Neural cell (in vitro differentiated cells): ENCODE results near the gene GNG7.

Experiments
- EP300 ChIP-seq: fragments of 450-650 bp; conservative IDR thresholded peaks from 2 replicates; pipeline ENCODE4 v1.6.1; 2014; ENCODE audit warnings: antibody characterized with exemption, mild to moderate bottlenecking, moderate library complexity; ENCODE audit not compliant: poor library complexity, severe bottlenecking
- EZH2 ChIP-seq: fragments of 200-600, 300-800 bp; shearing (Covaris generic), sonication (generic); IDR thresholded peaks from 2 replicates; pipeline ENCODE4 v1.6.1; 2014; ENCODE audit warnings: antibody characterized with exemption, low read length, borderline replicate concordance, mild to moderate bottlenecking; ENCODE audit not compliant: insufficient read depth, poor library complexity, severe bottlenecking
- MXI1 ChIP-seq: fragments of 450-650 bp; conservative IDR thresholded peaks from 2 replicates; pipeline ENCODE4 v1.6.1; 2014; ENCODE audit warnings: antibody characterized with exemption, mild to moderate bottlenecking; ENCODE audit not compliant: poor library complexity, severe bottlenecking
- POLR2AphosphoS5 ChIP-seq: IDR thresholded peaks from 2 replicates; pipeline ENCODE4 v1.6.1; 2012
- RAD21 ChIP-seq: fragments of 450-650 bp; conservative IDR thresholded peaks from 2 replicates; pipeline ENCODE4 v1.6.1; 2014; ENCODE audit warnings: antibody characterized with exemption, mild to moderate bottlenecking, moderate library complexity
- REST ChIP-seq: IDR thresholded peaks from 2 replicates; pipeline ENCODE4 v1.6.1; 2012; ENCODE audit warnings: borderline replicate concordance
- SMC3 ChIP-seq: fragments of 450-650 bp; conservative IDR thresholded peaks from 2 replicates; pipeline ENCODE4 v1.6.1; 2014; ENCODE audit warnings: antibody characterized with exemption, mild to moderate bottlenecking, moderate library complexity; ENCODE audit not compliant: poor library complexity
- TAF1 ChIP-seq: IDR thresholded peaks from 2 replicates; pipeline ENCODE4 v1.6.1; 2012; ENCODE audit warnings: low read depth
- TF ChIP-seq, protein P1 (sequence below): fragments of 450-650 bp; IDR thresholded peaks from 2 replicates; pipeline ENCODE4 v1.5.1; 2014; ENCODE audit warnings: antibody characterized with exemption, mild to moderate bottlenecking, moderate library complexity; ENCODE audit not compliant: poor library complexity, severe bottlenecking

DNA sequence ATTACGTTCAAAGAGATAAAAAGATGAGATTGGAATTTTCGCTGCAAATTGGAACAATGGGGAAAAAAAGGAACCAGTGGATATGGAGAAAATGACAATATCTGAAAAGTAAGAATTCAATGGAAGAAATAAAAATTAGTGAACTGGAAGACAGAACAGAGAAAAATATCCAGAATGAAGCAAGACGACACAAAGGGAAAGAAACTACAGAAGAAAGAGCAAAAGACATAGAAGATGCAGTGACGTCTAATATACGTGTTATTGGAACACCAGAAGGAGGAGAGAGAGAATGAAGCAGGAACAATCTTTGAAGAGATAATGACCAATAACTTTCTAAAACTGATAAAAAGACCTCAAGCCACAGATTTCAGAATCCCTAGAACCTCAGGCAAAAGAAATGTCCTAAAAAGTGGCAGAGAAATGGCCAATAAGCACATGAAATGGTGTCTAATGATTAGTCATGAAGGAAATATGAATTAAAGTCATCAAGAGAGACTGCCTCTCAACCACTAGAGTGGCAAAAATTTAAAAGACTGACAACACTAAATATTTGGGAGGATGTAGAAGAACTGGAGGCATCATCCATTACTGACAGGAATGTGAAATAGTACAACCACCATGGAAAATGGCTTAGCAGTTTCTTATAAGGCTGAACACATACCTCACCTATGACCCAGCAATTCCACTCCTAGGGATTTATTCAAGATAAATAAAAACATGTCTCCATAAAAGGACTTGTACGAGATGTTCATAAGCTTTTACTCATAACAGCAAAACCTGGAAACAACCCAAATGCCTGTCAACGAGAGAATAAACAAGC is 170.0 kb downstream of the GNG7 start:
- no peak for TF ChIP-seq MXI1
- TF ChIP-seq EZH2, result no peak
- TF ChIP-seq, protein P1, sequence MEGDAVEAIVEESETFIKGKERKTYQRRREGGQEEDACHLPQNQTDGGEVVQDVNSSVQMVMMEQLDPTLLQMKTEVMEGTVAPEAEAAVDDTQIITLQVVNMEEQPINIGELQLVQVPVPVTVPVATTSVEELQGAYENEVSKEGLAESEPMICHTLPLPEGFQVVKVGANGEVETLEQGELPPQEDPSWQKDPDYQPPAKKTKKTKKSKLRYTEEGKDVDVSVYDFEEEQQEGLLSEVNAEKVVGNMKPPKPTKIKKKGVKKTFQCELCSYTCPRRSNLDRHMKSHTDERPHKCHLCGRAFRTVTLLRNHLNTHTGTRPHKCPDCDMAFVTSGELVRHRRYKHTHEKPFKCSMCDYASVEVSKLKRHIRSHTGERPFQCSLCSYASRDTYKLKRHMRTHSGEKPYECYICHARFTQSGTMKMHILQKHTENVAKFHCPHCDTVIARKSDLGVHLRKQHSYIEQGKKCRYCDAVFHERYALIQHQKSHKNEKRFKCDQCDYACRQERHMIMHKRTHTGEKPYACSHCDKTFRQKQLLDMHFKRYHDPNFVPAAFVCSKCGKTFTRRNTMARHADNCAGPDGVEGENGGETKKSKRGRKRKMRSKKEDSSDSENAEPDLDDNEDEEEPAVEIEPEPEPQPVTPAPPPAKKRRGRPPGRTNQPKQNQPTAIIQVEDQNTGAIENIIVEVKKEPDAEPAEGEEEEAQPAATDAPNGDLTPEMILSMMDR, result no peak
- no peak for TF ChIP-seq RAD21
- TF ChIP-seq EP300, result no peak
- TF ChIP-seq TAF1, result no peak
- no peak for TF ChIP-seq POLR2AphosphoS5
- TF ChIP-seq SMC3, result no peak
- no peak for TF ChIP-seq REST
